ENCODE results near the gene DNAJC8. TPM values are rescaled to one million over a fixed set of nuclear protein-coding genes. Genes with fewer than 3 reads are reported as not detected.
A peak's percentile ranks its signal among the peaks of the same experiment; 100 is the strongest.

Gene DNAJC8
- total RNA-seq, 1 donor from 2014 or later: 84.2 TPM

DNA sequence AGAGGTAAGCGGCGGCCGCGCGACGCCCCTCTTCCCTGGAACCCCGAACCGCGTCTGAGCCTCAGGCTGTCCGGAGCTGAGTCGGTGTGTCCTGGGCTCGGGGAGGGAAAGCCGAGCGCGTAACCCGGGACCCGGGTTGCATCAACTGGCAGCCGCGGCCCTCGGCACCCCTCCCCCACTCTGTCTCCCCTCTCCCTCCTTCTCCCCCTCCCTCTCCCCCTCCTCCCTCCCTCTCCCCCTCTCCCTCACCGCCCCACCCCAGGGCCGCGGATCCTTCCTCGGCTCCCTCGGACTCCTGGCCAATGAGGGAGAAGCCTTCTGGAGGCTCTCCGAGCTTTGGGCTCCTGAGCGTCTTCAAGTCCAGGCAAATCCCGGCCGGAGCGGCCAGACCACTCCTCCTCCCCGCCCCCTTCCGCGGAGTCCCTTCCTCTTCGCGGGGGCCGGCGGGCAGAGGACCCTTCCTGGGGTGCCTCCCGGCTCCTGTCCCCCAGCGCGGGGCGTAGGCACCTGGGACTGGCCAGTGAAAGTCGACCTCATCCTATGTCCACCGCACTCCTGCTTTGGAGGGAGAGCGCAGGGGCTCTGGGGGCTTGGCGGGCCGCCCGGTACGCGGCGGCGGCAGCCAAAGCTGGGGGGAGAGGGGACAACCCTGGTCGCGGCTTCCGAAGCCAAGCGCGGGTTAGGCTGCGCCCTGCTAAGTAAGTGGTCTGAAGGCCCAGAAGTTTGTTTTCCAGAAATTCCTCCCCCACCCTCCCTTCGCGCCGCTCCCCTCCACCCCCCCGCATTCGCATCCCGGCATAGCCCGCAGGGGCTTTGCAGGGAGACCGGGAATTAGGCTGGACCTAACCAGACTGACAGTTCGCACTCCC, 27.3 kb upstream of the DNAJC8 start:
- TF ChIP-seq CTCF (IDR thresholded peaks at IDR 0.05): no peak
- TF ChIP-seq POLR2AphosphoS5 (IDR thresholded peaks at IDR 0.05; ENCODE audit: insufficient read depth in 1 of 2, low read depth in 1 of 2): no peak
- no peak for TF ChIP-seq POLR2A (IDR thresholded peaks at IDR 0.05)
- Histone ChIP-seq H3K4me1 (peaks cover 25% of the 10 kb centered on the region), H3K27ac (peak overlapping the region; percentile 94), H3K4me3 (peak overlapping the region; percentile 99 to 100), H3K9me3 (no peaks in the 10 kb centered on the region), H3K36me3 (no peaks in the 10 kb centered on the region), H3K27me3 (no peaks in the 10 kb centered on the region)
- intact Hi-C loops (cut with DNase I): loop anchor here (2.0 kb wide), 1 partner anchor 25 kb away; no protein-coding TSS in a partner anchor
- peak in 1 of 2 donors; percentile 93 for DNase-seq (ENCODE audit: extremely low spot score in 2 of 2)

GRCh38 chr1:28259252-28259933, 26.6 kb upstream of the DNAJC8 start, which contains the start of gene SESN2:
Gene SESN2, plus strand, starts transcription at chr1:28259518. Its CDS starts 330 bp downstream, at chr1:28259848.
- Histone ChIP-seq H3K4me3 (peak within 1 kb of the TSS; percentile 99 to 100), H3K9me3 (no peaks in the 10 kb centered on the region), H3K4me1 (peaks cover 22% of the 10 kb centered on the region), H3K36me3 (no peaks in the 10 kb centered on the region), H3K27ac (peak within 1 kb of the TSS; percentile 94), H3K27me3 (no peaks in the 10 kb centered on the region)
- TF ChIP-seq POLR2A (IDR thresholded peaks at IDR 0.05): peak; percentile 76 to 99
- peak; percentile 94 to 99 for TF ChIP-seq POLR2AphosphoS5 (IDR thresholded peaks at IDR 0.05; ENCODE audit: insufficient read depth in 1 of 2, low read depth in 1 of 2)
- TF ChIP-seq CTCF (IDR thresholded peaks at IDR 0.05): peak in 1 of 3 experiments; percentile 8
- peak in 1 of 2 donors; percentile 100 for DNase-seq (ENCODE audit: extremely low spot score in 2 of 2)
- intact Hi-C loops (cut with DNase I): loop anchor here (2.0 kb wide), 1 partner anchor 25 kb away; no protein-coding TSS in a partner anchor

DNA sequence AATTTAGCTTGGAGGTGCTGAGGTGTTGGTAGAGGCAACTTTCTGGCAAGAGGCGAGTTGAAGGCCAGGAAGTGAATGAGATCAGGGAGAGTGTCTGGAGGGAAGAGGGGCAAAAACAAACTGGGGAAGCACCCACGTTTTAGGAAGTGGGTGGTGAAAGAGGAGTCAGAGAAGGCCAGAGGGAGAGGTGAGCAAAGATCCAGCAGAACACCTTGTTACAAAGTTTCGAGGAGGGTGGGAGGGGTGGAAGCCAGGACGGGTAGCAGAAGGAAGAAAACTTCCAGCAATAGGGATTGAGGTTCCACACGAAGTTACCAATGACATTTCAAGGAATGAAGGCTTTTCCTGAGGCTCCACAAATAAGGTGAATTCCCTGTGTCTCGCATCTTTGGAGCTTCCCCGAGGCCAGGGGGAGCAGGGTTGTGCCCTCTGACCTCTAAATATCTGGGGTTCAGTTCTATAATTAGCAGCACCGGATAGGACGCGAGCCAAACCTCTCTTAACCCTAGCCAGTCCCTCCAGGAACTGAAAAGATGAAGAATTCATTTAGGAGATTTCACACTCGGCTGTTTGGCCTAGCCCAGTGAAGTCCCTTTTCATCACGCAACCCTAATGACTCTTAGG, 25.9 kb upstream of the DNAJC8 start:
- intact Hi-C loops (cut with DNase I): loop anchor here (2.0 kb wide), 1 partner anchor 24 kb away; no protein-coding TSS in a partner anchor

GRCh38 chr1:28257736-28258135, 24.9 kb upstream of the DNAJC8 start:
- H3K27ac ChIP-seq: no peak overlapping the region
- peaks cover 22% of the 10 kb centered on the region for H3K4me1 ChIP-seq
- H3K9me3 ChIP-seq: no peaks in the 10 kb centered on the region
- no peak overlapping the region for H3K4me3 ChIP-seq
- intact Hi-C loops (cut with DNase I): loop anchor here (2.0 kb wide), 1 partner anchor 23 kb away; no protein-coding TSS in a partner anchor
- no peak for DNase-seq (ENCODE audit: extremely low spot score in 2 of 2)
- H3K27me3 ChIP-seq: no peaks in the 10 kb centered on the region
- no peaks in the 10 kb centered on the region for H3K36me3 ChIP-seq
- no peak for TF ChIP-seq CTCF (IDR thresholded peaks at IDR 0.05)
- TF ChIP-seq POLR2AphosphoS5 (IDR thresholded peaks at IDR 0.05; ENCODE audit: insufficient read depth in 1 of 2, low read depth in 1 of 2): no peak
- no peak for TF ChIP-seq POLR2A (IDR thresholded peaks at IDR 0.05)

More for the DNA sequence above, 25.9 kb upstream of the DNAJC8 start:
- peak overlapping the region; percentile 61 for H3K27ac ChIP-seq
- no peak for DNase-seq (ENCODE audit: extremely low spot score in 2 of 2)
- TF ChIP-seq POLR2A (IDR thresholded peaks at IDR 0.05) (no peak), CTCF (IDR thresholded peaks at IDR 0.05) (no peak), POLR2AphosphoS5 (IDR thresholded peaks at IDR 0.05; ENCODE audit: insufficient read depth in 1 of 2, low read depth in 1 of 2) (no peak)
- no peaks in the 10 kb centered on the region for H3K9me3 ChIP-seq
- no peaks in the 10 kb centered on the region for H3K27me3 ChIP-seq
- peaks cover 22% of the 10 kb centered on the region for H3K4me1 ChIP-seq
- peak overlapping the region; percentile 99 to 100 for H3K4me3 ChIP-seq
- no peaks in the 10 kb centered on the region for H3K36me3 ChIP-seq

All from vagina (tissue), 2 donors.